GM10847 (cell line): ENCODE data around the gene GRB7.

Experiments
- POLR2A ChIP-seq: IDR thresholded peaks from 2 replicates; pipeline ENCODE4 v1.6.1; 2011; ENCODE audit not compliant: insufficient read length; ENCODE audit errors: extremely low read depth

Gene GRB7

GRCh38 chr17:39754161-39754957 lies 16.6 kb downstream of the GRB7 start:
- TF ChIP-seq POLR2A, result peak; percentile 48

- no peak for TF ChIP-seq POLR2A
Observed at GRCh38 chr17:39754958-39755553, 17.3 kb downstream of the GRB7 start.

GRCh38 chr17:39755554-39756379 lies 18.0 kb downstream of the GRB7 start:
- peak; percentile 15 for TF ChIP-seq POLR2A

GRCh38 chr17:39756380-39757079 lies 18.8 kb downstream of the GRB7 start:
- TF ChIP-seq POLR2A, result peak; percentile 4

- no peak for TF ChIP-seq POLR2A
Observed at GRCh38 chr17:39757176-39757662, 19.5 kb downstream of the GRB7 start.

- TF ChIP-seq POLR2A, result no peak
Observed at GRCh38 chr17:39757931-39758873, 20.5 kb downstream of the GRB7 start.

- no peak for TF ChIP-seq POLR2A
Observed at GRCh38 chr17:39759204-39759603, 21.5 kb downstream of the GRB7 start.

- no peak for TF ChIP-seq POLR2A
Observed at GRCh38 chr17:39761861-39762496, 24.2 kb downstream of the GRB7 start.

GRCh38 chr17:39763051-39763820 lies 25.5 kb downstream of the GRB7 start:
- TF ChIP-seq POLR2A, result no peak

- no peak for TF ChIP-seq POLR2A
Observed at GRCh38 chr17:39765175-39765574, 27.4 kb downstream of the GRB7 start.

GRCh38 chr17:39765766-39766165 lies 28.0 kb downstream of the GRB7 start:
- TF ChIP-seq POLR2A, result no peak

- TF ChIP-seq POLR2A, result no peak
Observed at GRCh38 chr17:39767147-39767546, 29.4 kb downstream of the GRB7 start.

- TF ChIP-seq POLR2A, result no peak
Observed at GRCh38 chr17:39769974-39770587, 32.3 kb downstream of the GRB7 start.

GRCh38 chr17:39772415-39772814 lies 34.7 kb downstream of the GRB7 start:
- TF ChIP-seq POLR2A, result no peak
